DOHH2 (cell line): ENCODE results near the gene CDC26.
"Not testable (repeated sequence)": the region's sequence is repeated elsewhere in the genome, so short reads cannot be mapped to it uniquely, and the experiment has no call there.

Experiments
- H3F3A ChIP-seq: fragments of 200-600 bp; sonication (generic), shearing (Covaris generic); 2 replicates; pipeline ENCODE4 v1.6.0; 2016; ENCODE audit warnings: antibody characterized with exemption, mild to moderate bottlenecking; ENCODE audit not compliant: control insufficient read depth, insufficient read depth
- H3K27ac ChIP-seq: fragments of 200-600 bp; sonication (generic); 2 replicates; pipeline ENCODE4 v1.5.1; 2014; ENCODE audit warnings: low read depth, mild to moderate bottlenecking, low read length, moderate library complexity
- H3K27me3 ChIP-seq: fragments of 200-600 bp; sonication (generic); 2 replicates; pipeline ENCODE4 v1.6.1; 2014; ENCODE audit warnings: mild to moderate bottlenecking, low read length, mixed read lengths; ENCODE audit not compliant: control insufficient read depth
- H3K36me3 ChIP-seq: fragments of 200-600 bp; sonication (generic); 2 replicates; pipeline ENCODE4 v1.6.1; 2014; ENCODE audit warnings: mild to moderate bottlenecking, low read length, moderate library complexity, mixed read lengths; ENCODE audit not compliant: control insufficient read depth
- H3K4me1 ChIP-seq: fragments of 200-600 bp; sonication (generic); 2 replicates; pipeline ENCODE4 v1.6.1; 2014; ENCODE audit warnings: mild to moderate bottlenecking, low read length, mixed read lengths; ENCODE audit not compliant: control insufficient read depth
- H3K4me2 ChIP-seq: fragments of 200-600 bp; sonication (generic); 2 replicates; pipeline ENCODE4 v1.6.0; 2014; ENCODE audit warnings: mild to moderate bottlenecking, low read length, moderate library complexity
- H3K4me3 ChIP-seq: fragments of 200-600 bp; sonication (generic); 2 replicates; pipeline ENCODE4 v1.5.1; 2014; ENCODE audit warnings: mild to moderate bottlenecking, low read length, mixed read lengths
- H3K79me2 ChIP-seq: fragments of 200-600 bp; sonication (generic); 2 replicates; pipeline ENCODE4 v1.6.1; 2014; ENCODE audit warnings: mild to moderate bottlenecking, low read length, mixed read lengths; ENCODE audit not compliant: control insufficient read depth
- H3K9me2 ChIP-seq: fragments of 200-600 bp; sonication (generic); replicated peaks from 2 replicates; pipeline ENCODE4 v1.6.1; 2014; ENCODE audit warnings: mild to moderate bottlenecking, low read length, mixed read lengths; ENCODE audit not compliant: control insufficient read depth
- H3K9me3 ChIP-seq: fragments of 200-600 bp; sonication (generic); 2 replicates; pipeline ENCODE4 v1.6.1; 2014; ENCODE audit warnings: antibody characterized with exemption, low read length, mixed read lengths; ENCODE audit not compliant: control insufficient read depth, insufficient read depth
- H4K20me1 ChIP-seq: fragments of 200-600 bp; sonication (generic); 2 replicates; pipeline ENCODE4 v1.6.0; 2014; ENCODE audit warnings: low read depth, mild to moderate bottlenecking, antibody characterized with exemption, low read length, moderate library complexity; ENCODE audit not compliant: control insufficient read depth, insufficient read depth
- CTCF ChIP-seq: fragments of 200-600 bp; sonication (generic); IDR thresholded peaks from one replicate; pipeline ENCODE4 v1.5.1; 2014; ENCODE audit warnings: antibody characterized with exemption, mild to moderate bottlenecking, low read depth, low read length; ENCODE audit not compliant: poor library complexity, severe bottlenecking
- EZH2phosphoT487 ChIP-seq: fragments of 200-600 bp; sonication (generic); IDR thresholded peaks from 2 replicates; pipeline ENCODE4 v1.6.1; 2017; ENCODE audit warnings: borderline replicate concordance, mild to moderate bottlenecking, antibody characterized with exemption, low read length, moderate library complexity, mixed read lengths

Gene CDC26

GRCh38 chr9:113238859-113239232 lies 36.5 kb downstream of the CDC26 start:
- Histone ChIP-seq H3K9me2 (no peaks in the 10 kb centered on the region), H3K27ac (no peak overlapping the region), H4K20me1 (no peaks in the 10 kb centered on the region), H3K9me3 (no peaks in the 10 kb centered on the region), H3K4me1 (peaks cover 57% of the 10 kb centered on the region), H3F3A (peaks cover 14% of the 10 kb centered on the region), H3K27me3 (no peaks in the 10 kb centered on the region), H3K4me2 (no peak overlapping the region), H3K79me2 (peaks cover 62% of the 10 kb centered on the region), H3K36me3 (no peaks in the 10 kb centered on the region), H3K4me3 (no peak overlapping the region)
- TF ChIP-seq EZH2phosphoT487, result no peak

- Histone ChIP-seq H4K20me1 (no peaks in the 10 kb centered on the region), H3K27me3 (no peaks in the 10 kb centered on the region), H3K4me3 (no peak overlapping the region), H3K9me3 (no peaks in the 10 kb centered on the region), H3K79me2 (peaks cover 65% of the 10 kb centered on the region), H3K36me3 (no peaks in the 10 kb centered on the region), H3F3A (peaks cover 14% of the 10 kb centered on the region), H3K9me2 (no peaks in the 10 kb centered on the region), H3K4me1 (peaks cover 57% of the 10 kb centered on the region), H3K27ac (no peak overlapping the region), H3K4me2 (no peak overlapping the region)
- TF ChIP-seq EZH2phosphoT487 (no peak), CTCF (no peak)
Observed at GRCh38 chr9:113238202-113238858, 37.0 kb downstream of the CDC26 start.

GRCh38 chr9:113237026-113237425 lies 38.3 kb downstream of the CDC26 start:
- Histone ChIP-seq H3K4me1 (peaks cover 57% of the 10 kb centered on the region), H3K27ac (no peak overlapping the region)

GRCh38 chr9:113235701-113236255 lies 39.6 kb downstream of the CDC26 start:
- not testable (repeated sequence) for H3K27me3 ChIP-seq, H3K9me3 ChIP-seq, H4K20me1 ChIP-seq, H3K9me2 ChIP-seq, H3K36me3 ChIP-seq
- H3K4me2 ChIP-seq, result peak overlapping the region; percentile 89
- peaks cover 11% of the 10 kb centered on the region for H3F3A ChIP-seq
- peak overlapping the region; percentile 57 for H3K4me3 ChIP-seq
- peak overlapping the region; percentile 83 for H3K27ac ChIP-seq
- H3K4me1 ChIP-seq, result peaks cover 60% of the 10 kb centered on the region
- H3K79me2 ChIP-seq, result peaks cover 71% of the 10 kb centered on the region

More at GRCh38 chr9:113237026-113237425, 38.3 kb downstream of the CDC26 start:
- Histone ChIP-seq H3K27me3 (no peaks in the 10 kb centered on the region), H3F3A (peaks cover 11% of the 10 kb centered on the region), H3K9me2 (no peaks in the 10 kb centered on the region), H4K20me1 (no peaks in the 10 kb centered on the region), H3K79me2 (peaks cover 65% of the 10 kb centered on the region), H3K4me2 (no peak overlapping the region), H3K36me3 (no peaks in the 10 kb centered on the region), H3K9me3 (no peaks in the 10 kb centered on the region), H3K4me3 (no peak overlapping the region)
- no peak for TF ChIP-seq CTCF
- TF ChIP-seq EZH2phosphoT487, result no peak
